HL-60 (cell line): ENCODE data around the gene MAN2A2.

Experiments used
- DNase-seq, 2 experiments: peaks; one replicate each; pipeline ENCODE4 v3.0.0-alpha.2; 2010 to 2020; ENCODE audit warnings: low read depth in 1 of 2, low spot score in 1 of 2
- H3K27ac ChIP-seq: fragments of 250-450 bp; sonication (Bioruptor Pico); replicated peaks from 2 replicates; pipeline ENCODE4 v1.5.1; 2020; ENCODE audit warnings: mild to moderate bottlenecking, moderate library complexity
- H3K27me3 ChIP-seq: fragments of 250-450 bp; sonication (Bioruptor Pico); 2 replicates; pipeline ENCODE4 v1.5.1; 2021; ENCODE audit warnings: mild to moderate bottlenecking, moderate library complexity; ENCODE audit not compliant: insufficient read depth, poor library complexity, severe bottlenecking
- H3K4me3 ChIP-seq: replicated peaks from 2 replicates; pipeline ENCODE4 v1.5.1; 2011; ENCODE audit warnings: mild to moderate bottlenecking, control low read depth, low read length; ENCODE audit not compliant: insufficient read depth
- CTCF ChIP-seq: IDR thresholded peaks from one replicate; pipeline ENCODE4 v1.5.1; 2011; ENCODE audit warnings: low read length, control low read depth, inconsistent platforms; ENCODE audit not compliant: insufficient read depth
- GABPA ChIP-seq: IDR thresholded peaks from 2 replicates; pipeline ENCODE4 v1.6.1; 2012; ENCODE audit warnings: low read depth
- POLR2AphosphoS5 ChIP-seq: IDR thresholded peaks from 2 replicates; pipeline ENCODE4 v1.6.1; 2012; ENCODE audit warnings: low read depth
- REST ChIP-seq: IDR thresholded peaks from 2 replicates; pipeline ENCODE4 v1.6.1; 2012; ENCODE audit warnings: low read depth; ENCODE audit not compliant: insufficient replicate concordance
- SPI1 ChIP-seq: IDR thresholded peaks from 2 replicates; pipeline ENCODE4 v1.6.1; 2012; ENCODE audit warnings: low read depth, mild to moderate bottlenecking, borderline replicate concordance

Gene MAN2A2

GRCh38 chr15:90952901-90953677, 50.0 kb downstream of the MAN2A2 start:
- no peaks in the 10 kb centered on the region for H3K27me3 ChIP-seq
- no peak for TF ChIP-seq REST
- no peak for TF ChIP-seq SPI1
- no peak for TF ChIP-seq GABPA
- no peak for TF ChIP-seq POLR2AphosphoS5
- TF ChIP-seq CTCF, result no peak

GRCh38 chr15:90953947-90954711, 51.0 kb downstream of the MAN2A2 start:
- no peak overlapping the region for H3K4me3 ChIP-seq
- TF ChIP-seq CTCF, result no peak
- no peak for TF ChIP-seq POLR2AphosphoS5
- no peak for TF ChIP-seq SPI1
- no peak for TF ChIP-seq REST
- TF ChIP-seq GABPA, result no peak
- no peak for DNase-seq
- H3K27ac ChIP-seq, result peak overlapping the region; percentile 99
- H3K27me3 ChIP-seq, result no peaks in the 10 kb centered on the region

More at GRCh38 chr15:90952901-90953677, 50.0 kb downstream of the MAN2A2 start:
- Histone ChIP-seq H3K4me3 (no peak overlapping the region), H3K27ac (no peak overlapping the region)
- no peak for DNase-seq

GRCh38 chr15:90954712-90955623, 51.9 kb downstream of the MAN2A2 start, which contains the start of gene RCCD1:
Gene RCCD1, plus strand, starts transcription at chr15:90954884. Its CDS starts 1,851 bp downstream, at chr15:90956735.
- H3K4me3 ChIP-seq, result peak within 1 kb of the TSS; percentile 62
- TF ChIP-seq REST, result peak; percentile 50
- no peak for TF ChIP-seq CTCF
- no peak for TF ChIP-seq SPI1
- peak; percentile 87 for TF ChIP-seq POLR2AphosphoS5
- TF ChIP-seq GABPA, result no peak

More at GRCh38 chr15:90954712-90955623, 51.9 kb downstream of the MAN2A2 start, which contains the start of gene RCCD1:
- H3K27me3 ChIP-seq, result no peaks in the 10 kb centered on the region
- H3K27ac ChIP-seq, result peak within 1 kb of the TSS; percentile 99
- peak; percentile 97 to 98 for DNase-seq
